NCI-H1417 treated with DMSO at 0.1 percent for 48 hours (cell line): ENCODE measurements around the gene QRFPR.
"Not testable (repeated sequence)": the region's sequence is repeated elsewhere in the genome, so short reads cannot be mapped to it uniquely, and the experiment has no call there.

Experiments
- DNase-seq: peaks from one replicate; lab custom pipeline; 2025; lab: John Stamatoyannopoulos, UW

Gene QRFPR

DNA sequence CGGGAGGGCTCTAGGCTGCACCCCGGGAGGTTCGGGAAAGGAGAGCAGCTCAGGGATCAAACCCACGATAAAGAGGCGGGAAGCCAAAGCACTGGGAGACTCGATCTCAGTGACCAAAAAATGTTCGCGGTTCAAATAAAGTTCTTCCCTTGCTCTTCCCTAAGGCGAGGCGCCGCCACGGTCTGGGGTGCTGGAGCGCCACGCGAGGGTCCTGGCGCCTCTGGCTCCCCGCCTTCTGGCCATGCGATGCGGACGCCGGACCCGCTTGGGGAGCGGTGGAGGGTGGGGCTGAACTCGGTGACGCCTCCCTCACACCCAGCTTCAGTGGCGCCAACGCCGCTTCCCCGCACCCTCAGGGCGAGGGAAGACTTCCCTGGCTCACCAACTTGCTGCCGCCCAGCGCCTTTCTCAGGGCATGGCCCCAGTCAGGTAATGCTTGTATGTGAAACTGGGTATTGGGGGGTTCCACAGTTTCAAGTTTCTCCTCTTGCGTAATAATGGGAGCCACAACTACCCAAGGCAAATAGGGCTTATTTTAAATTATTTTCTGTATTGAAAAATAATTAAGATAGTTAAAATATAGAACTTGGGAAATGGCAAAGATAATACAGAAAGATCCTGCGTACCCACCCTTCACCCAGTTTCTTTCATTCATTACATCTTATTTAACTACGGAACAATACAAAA, at the start of gene QRFPR:
QRFPR (minus strand) TSS at position 243 of the 687 bp plus-strand sequence. CDS start 371 bp downstream, outside the sequence.
- no peak for DNase-seq

DNA sequence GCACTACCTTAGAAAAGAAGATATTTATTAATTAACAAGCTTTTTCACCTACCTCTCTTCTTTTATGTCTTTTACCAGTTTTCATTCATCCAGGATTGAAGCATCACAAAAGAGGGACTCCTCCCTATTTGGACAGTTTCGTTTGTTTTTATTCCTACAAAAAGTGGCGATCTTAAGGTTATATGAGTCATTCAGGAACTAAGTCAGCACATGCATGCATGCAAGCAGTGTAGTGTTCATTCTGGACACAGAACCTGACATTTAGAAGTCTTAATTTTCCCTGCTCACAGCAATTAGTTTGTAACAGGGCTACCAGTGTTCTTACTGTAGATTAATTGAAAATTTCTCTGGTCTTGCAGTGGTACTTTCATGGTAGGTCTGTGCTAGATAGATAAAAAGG, 47.9 kb upstream of the QRFPR start:
- DNase-seq: no peak

DNA sequence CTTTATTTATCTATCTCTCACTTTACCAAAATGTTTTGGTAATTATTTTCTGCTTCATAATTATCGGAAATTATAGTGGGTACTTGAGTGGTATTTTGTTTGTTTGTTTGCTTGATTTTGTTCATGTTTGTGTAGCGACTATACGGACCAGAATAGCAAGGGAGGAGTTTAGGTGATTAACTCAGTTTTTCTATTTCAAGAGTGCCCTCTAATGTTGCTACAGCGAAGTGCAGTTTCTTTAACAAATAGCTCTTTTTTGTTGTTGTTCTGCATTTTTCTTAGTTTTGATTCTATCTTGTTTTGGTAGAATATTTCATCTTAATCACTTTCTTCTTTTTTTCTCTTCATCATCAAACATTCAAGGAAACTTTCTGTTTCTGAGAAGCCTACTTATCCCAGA, 40.8 kb upstream of the QRFPR start:
- peak; percentile 16 for DNase-seq

DNA sequence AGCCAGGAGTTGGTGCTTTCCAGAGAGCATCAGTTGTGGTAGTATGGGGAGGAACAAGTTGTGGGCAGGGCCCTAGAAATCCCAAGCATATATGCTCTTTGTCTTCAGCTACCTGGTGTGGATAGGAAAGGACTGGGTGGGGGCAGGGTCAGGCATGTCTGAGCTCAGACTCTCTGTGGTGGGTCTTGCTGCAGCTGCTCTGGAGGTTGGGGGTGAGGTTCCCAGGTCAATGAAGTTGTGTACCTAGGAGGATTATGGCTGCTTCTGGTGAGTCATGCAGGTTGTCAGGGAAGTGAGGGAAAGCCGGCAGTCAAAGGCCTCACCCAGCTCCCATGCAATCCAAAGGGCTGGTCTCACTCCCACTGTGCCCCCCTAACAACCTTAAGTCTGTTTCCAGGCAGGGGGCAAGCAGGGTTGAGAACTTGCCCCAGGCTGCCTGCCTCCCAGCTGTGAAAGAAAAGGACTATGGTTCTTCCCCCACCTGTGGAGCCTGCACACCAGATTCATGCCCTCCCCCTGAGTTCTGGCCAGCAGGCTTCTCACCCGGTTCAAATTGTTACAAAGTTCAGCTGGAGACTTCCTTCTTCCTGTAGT, 30.4 kb upstream of the QRFPR start:
- DNase-seq: no peak

DNA sequence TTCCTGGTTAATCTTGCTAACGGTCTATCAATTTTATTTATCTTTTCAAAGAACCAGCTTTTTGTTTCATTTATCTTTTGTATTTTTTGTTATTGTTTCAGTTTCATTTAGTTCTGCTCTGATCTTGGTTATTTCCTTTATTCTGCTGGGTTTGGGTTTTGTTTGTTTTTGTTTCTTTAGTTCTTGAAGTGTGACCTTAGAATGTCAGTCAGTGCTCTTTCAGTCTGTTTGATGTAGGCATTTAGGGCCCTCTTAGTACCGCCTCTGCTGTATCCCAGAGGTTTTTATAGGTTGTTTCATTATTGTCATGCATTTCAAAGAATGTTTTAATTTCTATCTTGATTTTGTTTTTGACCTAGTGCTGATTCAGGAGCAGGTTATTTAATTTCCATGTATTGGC, 27.7 kb upstream of the QRFPR start:
- not testable (repeated sequence) for DNase-seq

DNA sequence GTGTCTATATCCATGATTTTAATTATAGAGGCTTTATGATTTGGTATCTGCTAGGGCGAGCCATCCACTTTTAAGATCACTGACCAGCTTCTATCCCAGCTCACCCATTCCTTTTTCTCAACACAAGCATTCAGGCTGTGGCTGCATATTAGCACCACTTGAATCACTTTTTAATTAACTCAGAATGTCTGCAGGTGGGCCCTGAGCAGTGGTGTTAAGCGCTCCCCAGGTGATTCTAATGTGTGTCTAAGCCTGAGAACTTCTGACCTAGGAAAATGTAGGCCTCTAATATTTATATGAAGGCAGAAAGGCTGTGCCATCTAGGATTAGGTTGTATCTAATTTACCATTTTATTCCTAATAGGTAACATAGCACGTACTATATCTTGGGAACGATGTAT, 19.8 kb upstream of the QRFPR start:
- DNase-seq: no peak

DNA sequence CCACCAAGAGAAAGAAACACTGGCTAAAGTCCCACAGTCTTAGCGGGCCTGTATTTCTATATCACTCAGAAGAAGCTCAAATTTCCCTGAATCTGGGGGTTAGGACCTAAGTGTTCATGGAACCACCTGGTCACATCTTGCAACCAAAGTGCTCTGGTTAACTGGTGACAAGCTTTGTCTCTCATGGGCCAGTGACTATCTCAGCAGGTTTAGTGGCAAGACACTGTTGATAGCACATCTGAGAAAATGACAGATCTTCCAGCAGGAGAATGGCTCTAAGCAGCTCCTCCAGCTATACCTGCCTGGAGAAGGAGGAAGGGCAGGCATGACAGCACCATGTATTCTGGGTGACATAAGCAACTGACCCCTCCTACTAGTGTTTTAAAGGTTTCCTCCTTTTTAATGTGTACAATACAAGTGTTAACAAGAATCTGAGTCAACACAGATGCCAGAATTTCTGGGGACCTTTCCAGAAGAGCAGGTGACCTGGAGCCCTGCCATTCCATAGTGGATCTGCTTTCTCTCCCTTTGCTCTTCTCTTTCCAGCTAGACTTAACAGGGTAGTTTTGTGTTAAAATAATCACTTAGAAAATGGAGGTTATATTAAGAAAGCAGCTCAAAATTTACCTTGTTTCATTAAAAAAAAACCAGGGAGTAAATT, 17.3 kb upstream of the QRFPR start:
- DNase-seq: no peak

DNA sequence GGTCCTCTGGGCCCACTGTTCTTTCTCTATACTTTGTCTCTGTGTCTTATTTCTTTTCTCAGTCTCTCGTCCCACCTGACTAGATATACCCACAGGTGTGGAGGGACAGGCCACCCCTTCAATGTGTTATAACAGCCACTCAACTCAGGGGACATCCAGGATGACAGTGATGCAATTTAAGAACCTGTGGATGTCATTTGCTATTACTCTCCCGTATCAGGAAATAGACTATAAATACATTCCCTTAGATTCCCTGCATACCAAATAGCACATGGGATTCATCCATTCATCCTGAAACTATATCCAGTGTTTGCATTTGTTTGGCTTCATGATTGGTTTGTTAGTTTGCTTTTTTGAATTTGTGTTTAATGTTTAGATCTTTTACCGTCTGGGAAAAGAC, 16.6 kb upstream of the QRFPR start:
- no peak for DNase-seq

DNA sequence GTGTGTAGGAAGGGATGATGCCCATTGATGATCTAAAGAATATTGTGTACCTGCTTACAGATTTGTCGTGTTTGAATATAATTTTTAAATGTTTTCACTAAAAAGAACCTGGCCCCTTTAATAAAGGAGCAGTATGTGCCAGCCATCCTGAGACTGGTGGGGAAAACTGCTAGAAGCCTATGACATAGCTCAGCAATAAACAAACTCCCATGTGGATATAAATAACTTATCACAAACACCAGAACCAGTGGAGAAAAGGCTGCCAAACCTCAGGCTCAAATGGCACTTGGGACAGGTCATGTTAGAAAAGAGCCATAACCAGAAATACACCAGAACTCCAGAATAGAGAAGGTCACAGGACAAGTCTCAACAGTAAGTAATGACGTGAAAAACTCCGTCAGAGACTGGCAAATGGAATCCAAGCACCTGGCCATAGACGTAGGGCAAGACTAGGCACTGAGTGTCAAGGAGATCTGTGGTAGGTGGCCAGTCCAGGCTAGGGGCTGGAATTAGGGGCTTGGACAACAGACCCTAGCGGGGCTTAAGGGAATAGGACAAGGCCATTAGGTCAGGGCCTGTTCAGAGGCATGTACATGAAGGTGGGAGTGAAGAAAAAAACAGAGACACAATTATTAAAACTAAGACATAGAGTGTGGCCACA, 11.7 kb upstream of the QRFPR start:
- no peak for DNase-seq

DNA sequence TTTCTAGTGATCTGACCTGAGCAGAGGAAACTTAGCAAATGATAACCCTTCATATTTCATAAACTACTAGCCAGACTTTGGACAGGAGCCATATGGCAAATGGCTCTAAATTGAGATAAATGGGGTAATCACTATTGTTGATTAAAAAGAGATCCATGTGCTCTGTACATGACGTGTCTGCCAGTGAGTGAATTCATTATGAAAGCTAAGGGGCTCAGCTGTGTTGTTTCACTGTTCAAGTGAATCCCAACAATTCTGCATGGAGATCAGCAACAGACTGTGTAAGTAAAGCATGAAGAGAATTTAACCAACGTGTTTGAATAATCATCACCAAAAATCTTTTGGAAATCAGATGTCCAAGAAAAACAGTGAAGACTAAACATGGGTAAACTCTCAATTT, 9.5 kb upstream of the QRFPR start:
- no peak for DNase-seq

DNA sequence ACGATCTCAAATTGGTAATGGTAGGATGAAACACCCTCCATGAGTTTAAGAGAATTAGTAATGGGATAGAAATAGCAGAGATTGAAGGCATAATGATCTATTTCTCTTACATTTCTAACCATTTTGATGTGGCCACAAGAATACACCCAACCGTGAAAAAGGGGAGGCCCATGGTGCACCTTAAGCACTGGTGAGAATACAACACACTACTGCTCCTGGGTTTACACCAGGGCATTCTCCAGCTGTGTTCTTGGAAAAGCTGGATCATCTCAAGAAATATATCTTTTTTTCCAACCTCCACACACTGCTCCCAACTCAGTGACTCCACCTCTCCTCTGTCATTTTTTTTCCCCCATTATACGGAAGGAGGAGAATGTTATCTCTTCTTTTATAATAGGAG, 1.5 kb downstream of the QRFPR start:
- no peak for DNase-seq

DNA sequence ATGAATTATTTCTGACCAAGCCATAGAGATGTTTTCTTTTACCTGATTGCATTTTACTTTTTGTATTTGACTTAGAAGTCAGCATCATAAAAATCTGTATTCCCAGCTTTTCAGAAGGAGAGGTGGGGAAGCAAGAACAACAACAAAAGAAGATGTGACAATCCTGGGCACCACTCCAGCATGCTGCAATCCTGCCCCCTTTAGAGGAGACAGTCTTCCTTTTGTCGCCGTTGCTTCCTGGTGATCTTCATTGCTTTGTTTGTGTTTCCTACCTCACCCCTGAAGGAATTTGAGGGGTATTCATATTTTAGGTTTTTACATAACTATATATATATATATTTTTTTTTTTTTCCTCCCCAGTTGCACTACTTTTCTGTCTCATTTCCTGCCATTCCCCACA, 3.7 kb downstream of the QRFPR start:
- no peak for DNase-seq

DNA sequence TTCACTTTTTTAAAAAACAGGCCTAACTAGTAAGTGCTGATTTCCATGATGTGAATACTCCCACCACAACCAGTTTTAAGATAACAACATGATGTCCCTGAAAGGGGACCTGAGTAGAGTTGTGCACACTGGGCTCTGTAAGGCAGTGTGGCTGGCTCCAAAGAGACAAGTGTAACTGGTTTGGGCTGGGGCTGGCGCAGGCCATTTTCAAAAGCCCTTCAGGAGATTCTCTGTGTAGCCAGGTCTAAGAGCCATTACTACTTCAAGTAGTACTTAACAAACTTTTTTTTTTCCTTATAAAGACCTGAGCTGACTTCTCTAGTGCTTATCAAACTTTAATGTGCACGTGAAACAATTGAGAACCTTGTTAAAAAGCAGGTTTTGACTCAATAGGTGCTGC, 4.3 kb downstream of the QRFPR start:
- DNase-seq: no peak

DNA sequence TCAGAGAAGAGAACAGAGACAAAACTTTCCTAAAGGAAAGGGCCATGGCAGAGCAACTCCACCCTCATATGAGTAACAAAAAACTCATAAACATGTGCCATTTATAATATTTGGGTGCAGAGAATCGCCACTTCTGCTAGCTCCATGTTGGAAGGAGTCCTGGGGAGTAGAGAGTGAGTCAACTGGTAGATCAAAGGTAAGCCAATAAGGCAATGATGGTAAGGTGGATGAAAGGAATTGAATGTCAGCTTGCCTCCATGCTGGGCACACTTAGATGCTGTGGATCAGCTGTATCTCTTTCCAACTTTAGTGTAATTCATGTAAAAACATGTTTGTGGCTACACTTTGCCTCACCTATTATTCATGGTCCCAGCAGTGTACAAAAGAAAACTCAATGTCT, 4.7 kb downstream of the QRFPR start:
- no peak for DNase-seq

DNA sequence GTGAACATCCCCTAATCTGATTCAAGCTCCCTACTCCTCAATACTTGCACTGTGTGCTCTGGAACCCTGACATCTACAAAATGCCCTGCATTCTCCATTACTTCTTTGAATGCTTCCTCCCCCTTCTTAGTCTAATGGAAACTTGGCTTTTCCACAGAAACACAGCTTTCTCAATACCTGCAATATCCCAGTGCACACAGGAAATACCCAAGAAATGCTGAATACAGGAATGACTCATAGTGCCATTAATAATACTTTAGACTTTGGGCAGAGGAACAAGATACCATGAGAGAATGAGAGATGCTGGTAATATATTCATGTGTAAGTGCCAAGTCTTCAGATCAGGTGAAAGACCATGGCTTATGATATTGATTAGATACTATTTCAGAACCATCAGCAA, 5.6 kb downstream of the QRFPR start:
- no peak for DNase-seq

DNA sequence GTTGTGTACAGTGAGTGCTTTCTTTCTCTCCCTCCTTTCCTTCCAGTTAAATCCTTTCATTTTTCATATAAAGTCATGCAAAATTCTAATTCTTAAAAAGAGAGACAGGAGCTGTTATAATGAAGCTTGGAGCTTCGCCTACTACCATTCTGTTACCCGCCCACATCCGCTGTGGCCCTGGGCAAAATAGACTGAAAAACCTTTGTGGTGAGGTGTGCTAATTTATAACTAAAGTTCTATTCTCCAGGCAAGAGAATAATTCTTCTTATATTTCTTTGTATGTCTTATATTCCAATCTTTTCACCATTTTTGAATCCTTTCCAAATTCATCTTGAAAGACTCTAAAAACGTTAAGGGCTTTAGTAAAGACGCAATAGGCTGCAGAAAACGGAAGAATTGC, 7.0 kb downstream of the QRFPR start:
- DNase-seq: no peak

DNA sequence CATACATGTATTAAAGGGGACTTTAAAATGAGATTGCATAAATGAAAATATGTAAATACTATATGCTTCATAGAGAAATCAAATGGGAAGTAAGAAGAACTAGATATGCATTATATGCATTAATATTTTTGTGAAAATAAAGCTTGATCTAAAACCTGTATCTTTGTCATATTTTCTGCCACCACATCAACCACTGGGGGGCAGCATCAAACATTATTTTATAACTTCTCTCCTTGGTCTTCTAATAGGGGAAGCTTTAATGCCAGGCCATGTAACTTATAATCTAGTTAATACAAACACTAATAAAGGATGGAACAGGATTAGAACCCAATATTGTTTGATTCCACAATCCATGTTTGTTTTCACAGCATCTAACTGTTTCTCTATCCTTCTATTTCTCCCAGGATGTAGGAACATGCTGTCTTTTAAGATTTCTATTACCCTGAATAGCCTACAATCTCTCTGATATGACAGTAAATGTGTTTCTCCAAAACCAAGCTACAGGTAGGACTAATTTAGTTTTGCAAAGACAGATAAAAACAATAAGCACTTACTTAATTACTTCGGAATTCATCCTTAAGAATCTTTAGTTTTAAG, 10.0 kb downstream of the QRFPR start:
- no peak for DNase-seq

DNA sequence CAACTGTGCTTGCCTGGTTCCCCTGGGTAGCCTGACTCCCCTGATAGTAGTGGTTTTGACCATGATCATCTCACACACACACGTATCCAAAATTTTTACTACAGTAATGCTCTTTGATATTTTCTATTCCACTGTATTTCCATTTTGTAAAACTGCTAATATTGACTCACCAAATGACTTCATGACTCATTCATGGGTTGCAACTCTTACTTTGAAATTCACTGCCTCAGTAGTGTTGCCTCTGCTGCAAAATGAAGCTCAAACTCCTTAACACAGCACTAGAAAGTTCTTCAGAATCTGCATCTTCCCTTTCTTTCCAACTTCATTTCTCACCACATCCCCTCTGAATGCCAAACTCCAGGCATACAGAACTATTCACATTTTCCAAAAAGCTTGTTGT, 20.3 kb downstream of the QRFPR start:
- no peak for DNase-seq

DNA sequence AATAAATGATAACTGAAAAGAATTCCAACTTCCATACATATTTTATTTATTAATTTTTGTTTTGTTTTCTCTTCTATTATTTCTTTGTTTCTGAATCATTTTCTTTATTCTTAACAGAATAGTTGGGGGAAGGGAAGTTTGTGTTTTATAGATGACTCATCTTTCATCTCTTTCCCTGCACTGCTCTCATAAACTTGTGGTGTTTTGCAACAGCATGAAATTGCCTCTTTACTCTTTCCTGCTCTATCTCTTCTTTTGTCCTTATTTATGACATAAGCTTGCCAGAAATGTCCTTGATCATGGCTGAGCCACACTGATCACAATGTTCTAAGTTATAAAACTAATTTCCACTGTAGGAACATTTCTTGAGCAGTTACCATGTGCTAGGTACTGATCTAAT, 22.3 kb downstream of the QRFPR start:
- DNase-seq: no peak

DNA sequence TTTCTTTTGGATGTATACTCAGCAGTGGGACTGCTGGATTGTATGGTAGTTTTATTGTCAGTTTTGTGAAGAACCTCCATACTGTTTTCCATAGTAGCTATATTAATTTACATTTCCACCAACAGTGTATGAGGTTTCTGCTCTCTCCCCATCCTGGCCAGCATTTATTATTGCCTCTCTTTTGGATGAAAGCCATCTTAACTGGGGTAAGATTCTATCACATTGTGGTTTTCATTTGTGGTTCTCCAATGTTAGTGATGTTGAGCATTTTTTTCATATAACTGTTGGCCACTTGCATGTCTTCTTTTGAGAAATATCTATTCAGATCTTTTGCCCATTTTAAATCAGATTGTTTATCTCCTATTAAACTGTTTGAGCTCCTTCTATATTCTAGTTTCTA, 27.6 kb downstream of the QRFPR start:
- no peak for DNase-seq

DNA sequence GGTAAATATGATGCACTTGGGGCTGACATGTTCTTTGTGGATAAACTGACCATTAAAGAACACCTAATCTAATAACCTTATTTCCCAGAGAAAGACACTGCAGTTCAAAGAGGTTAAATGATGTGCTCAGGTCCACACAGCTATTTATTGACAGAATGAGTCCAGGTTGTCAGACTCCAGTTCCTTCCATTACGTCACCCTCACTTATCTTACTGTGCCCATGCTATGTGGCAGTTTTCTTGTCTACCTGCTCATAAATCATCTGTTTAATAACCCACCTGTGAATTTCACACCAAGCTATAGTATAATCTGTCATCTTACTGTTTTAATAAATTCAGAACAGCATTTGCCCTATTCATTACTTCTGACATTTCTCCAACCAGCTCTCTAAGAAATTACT, 36.7 kb downstream of the QRFPR start:
- DNase-seq: peak; percentile 87

DNA sequence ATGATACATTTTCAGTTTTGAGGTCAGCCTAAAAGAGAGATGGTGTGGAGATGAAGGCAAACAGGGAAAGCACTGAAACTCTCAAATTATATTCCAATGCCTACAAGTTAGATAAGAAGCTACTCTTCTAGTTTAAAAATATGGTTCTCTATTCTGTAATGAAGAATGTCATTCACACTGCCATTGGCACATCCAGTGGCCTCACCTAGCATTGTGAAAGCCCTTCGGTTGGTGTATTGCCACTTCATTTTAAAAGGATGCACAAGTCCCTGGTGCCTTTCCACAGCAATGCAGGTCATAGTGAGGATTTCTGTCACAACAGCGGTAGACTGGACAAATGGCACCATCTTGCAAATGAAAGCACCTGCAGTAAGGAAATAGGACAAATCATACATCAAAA, 40.6 kb downstream of the QRFPR start:
- no peak for DNase-seq

DNA sequence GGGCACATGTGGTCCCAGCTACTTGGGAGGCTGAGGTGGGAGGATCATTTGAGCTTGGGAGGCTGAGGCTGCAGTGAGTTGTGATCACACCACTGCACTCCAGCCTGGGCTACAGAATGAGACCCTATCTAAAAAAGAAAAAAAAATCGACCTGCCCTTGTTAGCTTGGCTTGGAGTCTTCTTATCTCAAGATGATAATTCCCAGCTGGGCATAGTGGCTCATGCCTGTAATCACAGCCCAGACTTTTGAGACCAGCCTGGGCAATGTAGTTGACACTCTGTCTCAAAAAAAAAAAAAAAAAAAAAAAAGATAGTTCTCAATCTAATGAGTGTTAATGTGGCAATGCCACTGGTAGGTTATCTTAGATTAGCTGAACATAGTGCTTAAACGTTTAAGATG, 41.0 kb downstream of the QRFPR start:
- DNase-seq: no peak
